Thyroid gland (tissue), 4 donors: Measurements from ENCODE around the gene SLC52A3.

Experiments
- CTCF ChIP-seq, 6 experiments: fragments of 200-600 bp in 3 of 6; fragments of 450-650 bp in 3 of 6; sonication (generic) in 3 of 6; IDR thresholded peaks; one replicate each; pipeline ENCODE4 v1.5.1; 2016 to 2019; ENCODE audit warnings: antibody characterized with exemption in 6 of 6, mild to moderate bottlenecking in 2 of 6, inconsistent platforms in 1 of 6, moderate library complexity in 1 of 6
- POLR2A ChIP-seq, 2 donors: fragments of 450-650 bp; IDR thresholded peaks; one replicate each; pipeline ENCODE4 v1.6.1; 2017; ENCODE audit warnings: antibody characterized with exemption in 2 of 2, mild to moderate bottlenecking in 2 of 2, moderate library complexity in 1 of 2

GRCh38 chr20:801678-802077 is 33.4 kb upstream of the SLC52A3 start:
- TF ChIP-seq CTCF (IDR thresholded peaks at IDR 0.05), result no peak
- no peak for TF ChIP-seq POLR2A (IDR thresholded peaks at IDR 0.05)
